Omental fat pad (tissue), 4 donors: ENCODE results near the gene RAD51. TPM values are rescaled to one million over a fixed set of nuclear protein-coding genes. Genes with fewer than 3 reads are reported as not detected.

Experiments used
- ATAC-seq: fragments of 150-250 bp; one replicate; pipeline ENCODE4 v1.9.1; 2016; ENCODE audit warnings: mild to moderate bottlenecking, moderate library complexity; ENCODE audit not compliant: low FRiP score
- DNase-seq: peaks from one replicate; pipeline ENCODE4 v3.0.0-alpha.2; 2019; ENCODE audit warnings: low spot score
- CTCF ChIP-seq, 3 donors: fragments of 450-650 bp; IDR thresholded peaks; one replicate each; pipeline ENCODE4 v1.5.1; 2016 to 2017; ENCODE audit warnings: antibody characterized with exemption in 3 of 3, mild to moderate bottlenecking in 3 of 3, moderate library complexity in 2 of 3
- total RNA-seq, 4 donors: library from RNA; depleted of rRNA; stranded (reverse); fragments of >200 nt; gene quantifications; one replicate each; pipeline ENCODE4 v1.1.0, GENCODE V29; 2016

Gene RAD51
- total RNA-seq, 4 donors from 2014 or later = 0.84 TPM; not detected in 2

DNA sequence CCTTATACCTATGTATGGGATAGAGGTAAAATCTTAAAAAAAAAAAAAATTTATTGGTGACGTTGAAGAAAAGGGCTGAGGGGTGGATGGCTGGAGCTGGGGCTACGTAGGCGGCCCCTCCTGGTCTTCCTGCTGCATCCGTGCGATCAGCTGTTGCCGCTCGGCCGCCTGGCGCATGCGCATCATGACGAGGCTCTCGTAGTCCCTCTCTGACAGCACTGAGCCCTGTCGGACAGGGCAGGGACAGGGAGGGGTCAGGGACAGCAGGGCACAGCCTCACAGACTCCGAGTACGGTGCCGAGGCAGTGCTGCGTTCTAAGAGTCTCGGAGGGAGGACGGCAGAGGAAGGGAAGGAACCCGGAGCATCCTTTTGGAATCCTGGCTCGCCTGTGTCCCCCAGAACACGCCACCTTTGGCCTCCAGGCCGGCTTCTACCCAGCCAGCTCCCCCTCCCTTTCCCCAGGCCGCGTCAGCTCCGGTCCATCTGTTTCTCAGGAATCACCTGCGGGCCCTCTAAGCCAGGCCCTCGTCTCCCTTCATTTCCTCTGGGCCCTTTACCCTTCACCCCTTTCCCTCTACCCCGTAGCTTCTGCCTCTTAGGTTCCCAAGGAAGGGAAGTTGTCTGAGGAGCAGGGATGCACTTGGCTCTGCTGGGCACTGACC lies 73.0 kb downstream of the RAD51 start:
- no peak for TF ChIP-seq CTCF (IDR thresholded peaks at IDR 0.05)
- no peak for DNase-seq
- ATAC-seq = no peak

GRCh38 chr15:40768521-40769273 lies 73.7 kb downstream of the RAD51 start:
- TF ChIP-seq CTCF (IDR thresholded peaks at IDR 0.05) = no peak
- ATAC-seq = no peak

GRCh38 chr15:40769274-40770146 lies 74.5 kb downstream of the RAD51 start, which contains the start of gene C15orf62:
Gene C15orf62 (plus strand): TSS chr15:40769980. CDS start chr15:40770496, 516 bp downstream.
- no peak for TF ChIP-seq CTCF (IDR thresholded peaks at IDR 0.05)
- DNase-seq (peak; percentile 37), ATAC-seq (peak; percentile 73)

More at GRCh38 chr15:40768521-40769273, 73.7 kb downstream of the RAD51 start:
- no peak for DNase-seq

DNA sequence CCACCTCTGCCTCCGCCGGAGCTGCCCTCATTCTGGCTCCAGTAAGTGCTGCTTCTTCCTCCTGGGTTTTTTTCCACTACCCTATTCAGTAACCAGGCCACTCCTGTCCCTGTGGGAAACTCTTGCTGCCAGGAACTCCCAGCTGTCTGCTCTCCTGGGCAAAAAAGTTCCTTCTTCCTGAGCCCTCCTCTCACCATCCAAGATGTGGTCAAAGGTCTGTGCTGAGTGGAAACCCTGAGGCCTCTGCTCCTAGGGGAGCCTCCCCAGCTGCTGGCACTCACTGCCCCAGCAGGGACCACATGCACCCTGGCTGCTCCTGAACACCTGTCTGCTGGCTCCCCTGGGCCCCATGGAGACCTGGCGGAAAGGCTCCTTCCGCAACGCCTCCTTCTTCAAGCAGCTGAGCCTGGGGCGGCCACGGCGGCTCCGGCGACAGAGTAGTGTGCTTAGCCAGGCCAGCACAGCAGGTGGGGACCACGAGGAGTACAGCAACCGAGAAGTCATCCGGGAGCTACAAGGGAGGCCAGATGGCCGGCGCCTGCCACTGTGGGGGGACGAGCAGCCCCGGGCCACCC lies 75.3 kb downstream of the RAD51 start:
- no peak for TF ChIP-seq CTCF (IDR thresholded peaks at IDR 0.05)
- ATAC-seq = no peak
- no peak for DNase-seq

GRCh38 chr15:40771242-40771641 lies 76.3 kb downstream of the RAD51 start:
- ATAC-seq (no peak), DNase-seq (no peak)
- no peak for TF ChIP-seq CTCF (IDR thresholded peaks at IDR 0.05)

GRCh38 chr15:40772014-40772413 lies 77.0 kb downstream of the RAD51 start:
- DNase-seq = no peak
- TF ChIP-seq CTCF (IDR thresholded peaks at IDR 0.05) = no peak
- no peak for ATAC-seq
